A673 (cell line): ENCODE data around the gene SEMA5A. TPM values are rescaled to one million over a fixed set of nuclear protein-coding genes. Genes with fewer than 3 reads are reported as not detected.

Experiments used
- BruUV-seq: library from RNA; stranded (reverse); fragments of 400-500 nt; replicated peaks from 2 replicates; lab custom pipeline; 2021; lab: Mats Ljungman, UMichigan
- CTCF ChIA-PET: fragments of 300-600 bp; sonication (Branson Sonifier 250); formaldehyde crosslinking; loops from one replicate; lab custom pipeline; 2022; ENCODE audit warnings: antibody characterized with exemption; lab: Charles Lee
- POLR2A ChIA-PET: fragments of 300-600 bp; sonication (Branson Sonifier 250); formaldehyde crosslinking; loops from one replicate; lab custom pipeline; 2022; ENCODE audit warnings: antibody characterized with exemption; ENCODE audit not compliant: low non-redundant PET; lab: Charles Lee
- DNase-seq: peaks from one replicate; pipeline ENCODE4 v3.0.0-alpha.2; 2015; ENCODE audit warnings: low spot score
- H3K27ac ChIP-seq: fragments of 200-600 bp; sonication (generic); 2 replicates; pipeline ENCODE4 v1.5.1; 2016; ENCODE audit warnings: mixed run types, low read depth, mild to moderate bottlenecking, mixed read lengths, antibody characterized with exemption, low read length; ENCODE audit not compliant: poor library complexity, severe bottlenecking
- H3K27me3 ChIP-seq: fragments of 200-600 bp; sonication (generic); replicated peaks from 2 replicates; pipeline ENCODE4 v1.6.1; 2017; ENCODE audit warnings: mixed run types, low read depth, mild to moderate bottlenecking, mixed read lengths, antibody characterized with exemption, low read length; ENCODE audit not compliant: insufficient read depth, poor library complexity
- H3K36me3 ChIP-seq: fragments of 200-600 bp; sonication (generic); 2 replicates; pipeline ENCODE4 v1.6.1; 2016; ENCODE audit warnings: mixed run types, mild to moderate bottlenecking, mixed read lengths, antibody characterized with exemption, low read length; ENCODE audit not compliant: insufficient read depth, poor library complexity, severe bottlenecking
- H3K4me1 ChIP-seq: fragments of 200-600 bp; sonication (generic); 2 replicates; pipeline ENCODE4 v1.6.1; 2017; ENCODE audit warnings: mixed run types, mild to moderate bottlenecking, mixed read lengths, antibody characterized with exemption, low read length; ENCODE audit not compliant: insufficient read depth, poor library complexity, severe bottlenecking
- H3K4me3 ChIP-seq: fragments of 200-600 bp; sonication (generic); 2 replicates; pipeline ENCODE4 v1.5.1; 2016; ENCODE audit warnings: low read depth, mixed run types, mild to moderate bottlenecking, mixed read lengths, low read length; ENCODE audit not compliant: poor library complexity, severe bottlenecking
- H3K9me3 ChIP-seq: fragments of 200-600 bp; sonication (generic); 2 replicates; pipeline ENCODE4 v1.6.1; 2016; ENCODE audit warnings: mixed run types, low read depth, mild to moderate bottlenecking, mixed read lengths, antibody characterized with exemption, low read length; ENCODE audit not compliant: poor library complexity, severe bottlenecking
- EZH2 ChIP-seq: fragments of 200-600 bp; sonication (generic); IDR thresholded peaks from 2 replicates; pipeline ENCODE4 v1.6.1; 2017; ENCODE audit warnings: borderline replicate concordance, low read depth, mild to moderate bottlenecking, mixed read lengths, antibody characterized with exemption, low read length; ENCODE audit not compliant: poor library complexity, severe bottlenecking
- intact Hi-C: fragments of 100-400 bp; cut with micrococcal nuclease; formaldehyde crosslinking; loops from one replicate; pipeline ENCODE4 v1.10.0; 2022; ENCODE audit not compliant: unreplicated experiment
- total RNA-seq: library from RNA; stranded (reverse); gene quantifications from 2 replicates; pipeline ENCODE4 v1.2.3, GENCODE V29; 2021
- TF ChIP-seq, protein P1 (sequence below): fragments of 300-800, 200-600 bp; sonication (generic); conservative IDR thresholded peaks from 2 replicates; pipeline ENCODE4 v1.5.1; 2017; ENCODE audit warnings: low read depth, mild to moderate bottlenecking, antibody characterized with exemption, low read length, moderate library complexity, mixed read lengths

SEMA5A gene
- total RNA-seq, 1 experiment from 2014 or later = 0.17 TPM

DNA sequence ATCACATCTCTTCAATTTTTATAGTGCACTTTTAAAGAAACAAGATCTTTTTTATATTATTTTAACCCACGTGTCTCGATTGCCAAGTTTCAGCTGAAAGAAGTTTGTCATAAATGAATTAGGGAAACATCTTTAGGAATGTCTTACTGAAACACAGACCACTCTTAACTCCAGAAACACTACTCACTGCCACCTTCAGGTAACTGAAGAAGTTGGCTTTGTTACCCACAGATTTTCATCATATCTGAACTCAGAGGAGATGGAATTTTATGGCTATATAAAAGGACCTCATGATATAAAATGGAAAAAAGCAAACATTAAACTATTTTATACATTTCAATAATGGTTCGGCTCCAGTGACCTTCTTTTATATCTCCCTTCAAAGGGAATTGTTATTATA, 158.0 kb downstream of the SEMA5A start:
- DNase-seq = no peak
- H3K27me3 ChIP-seq = no peaks in the 10 kb centered on the region
- POLR2A ChIA-PET = no interaction called here
- BruUV-seq = no TSS peak
- no peak overlapping the region for H3K27ac ChIP-seq
- H3K9me3 ChIP-seq = no peaks in the 10 kb centered on the region
- CTCF ChIA-PET = no interaction called here
- H3K4me3 ChIP-seq = no peak overlapping the region
- H3K4me1 ChIP-seq = no peaks in the 10 kb centered on the region
- H3K36me3 ChIP-seq = no peaks in the 10 kb centered on the region
- intact Hi-C loops = no loop called here
- TF ChIP-seq, protein P1, sequence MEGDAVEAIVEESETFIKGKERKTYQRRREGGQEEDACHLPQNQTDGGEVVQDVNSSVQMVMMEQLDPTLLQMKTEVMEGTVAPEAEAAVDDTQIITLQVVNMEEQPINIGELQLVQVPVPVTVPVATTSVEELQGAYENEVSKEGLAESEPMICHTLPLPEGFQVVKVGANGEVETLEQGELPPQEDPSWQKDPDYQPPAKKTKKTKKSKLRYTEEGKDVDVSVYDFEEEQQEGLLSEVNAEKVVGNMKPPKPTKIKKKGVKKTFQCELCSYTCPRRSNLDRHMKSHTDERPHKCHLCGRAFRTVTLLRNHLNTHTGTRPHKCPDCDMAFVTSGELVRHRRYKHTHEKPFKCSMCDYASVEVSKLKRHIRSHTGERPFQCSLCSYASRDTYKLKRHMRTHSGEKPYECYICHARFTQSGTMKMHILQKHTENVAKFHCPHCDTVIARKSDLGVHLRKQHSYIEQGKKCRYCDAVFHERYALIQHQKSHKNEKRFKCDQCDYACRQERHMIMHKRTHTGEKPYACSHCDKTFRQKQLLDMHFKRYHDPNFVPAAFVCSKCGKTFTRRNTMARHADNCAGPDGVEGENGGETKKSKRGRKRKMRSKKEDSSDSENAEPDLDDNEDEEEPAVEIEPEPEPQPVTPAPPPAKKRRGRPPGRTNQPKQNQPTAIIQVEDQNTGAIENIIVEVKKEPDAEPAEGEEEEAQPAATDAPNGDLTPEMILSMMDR = no peak
- no peak for TF ChIP-seq EZH2

DNA sequence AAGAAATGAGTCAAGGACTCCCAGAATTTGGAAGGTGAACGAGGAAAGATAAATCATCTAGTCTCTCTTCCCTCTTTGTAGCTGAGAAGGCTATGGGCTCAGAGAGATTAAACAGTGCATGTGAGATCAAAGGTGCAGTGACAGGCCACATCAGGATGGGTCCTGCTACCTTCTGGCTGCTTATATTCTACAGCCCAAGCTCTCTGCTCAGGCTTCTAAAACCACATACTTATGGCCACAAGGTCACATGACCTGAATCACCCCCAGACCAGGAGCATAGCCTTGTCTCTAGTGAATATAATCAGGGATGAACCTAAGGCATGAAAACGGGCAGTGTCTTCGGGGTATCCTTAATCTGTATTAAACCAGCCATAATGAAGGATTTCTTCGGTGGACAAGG, 158.9 kb downstream of the SEMA5A start:
- TF ChIP-seq, protein P1 = no peak
- no peak for TF ChIP-seq EZH2
- no peaks in the 10 kb centered on the region for H3K27me3 ChIP-seq
- BruUV-seq = no TSS peak
- intact Hi-C loops = no loop called here
- H3K27ac ChIP-seq = no peak overlapping the region
- H3K36me3 ChIP-seq = no peaks in the 10 kb centered on the region
- H3K4me3 ChIP-seq = no peak overlapping the region
- POLR2A ChIA-PET = no interaction called here
- H3K9me3 ChIP-seq = no peaks in the 10 kb centered on the region
- no peaks in the 10 kb centered on the region for H3K4me1 ChIP-seq
- CTCF ChIA-PET = no interaction called here
- no peak for DNase-seq

DNA sequence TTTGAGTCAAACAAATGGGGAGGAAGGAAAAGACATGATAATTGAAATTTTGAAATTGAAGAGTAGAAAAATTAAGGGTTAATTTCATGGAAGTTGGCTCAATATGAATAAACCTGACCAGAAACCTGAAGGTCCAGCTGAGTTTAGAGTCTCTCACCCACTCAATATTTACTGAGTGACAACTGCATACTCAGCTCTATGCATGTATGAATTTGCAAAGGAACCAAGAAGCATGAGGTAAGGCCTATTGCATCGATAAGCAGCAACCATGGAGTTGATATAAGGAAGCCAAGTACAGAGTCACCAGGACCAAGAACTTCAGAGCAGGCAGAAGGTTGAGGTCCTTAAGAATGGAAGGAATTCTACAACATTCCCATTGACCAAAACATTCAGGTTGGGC, 163.4 kb downstream of the SEMA5A start:
- intact Hi-C loops = no loop called here
- no peaks in the 10 kb centered on the region for H3K36me3 ChIP-seq
- CTCF ChIA-PET = no interaction called here
- no peaks in the 10 kb centered on the region for H3K4me1 ChIP-seq
- H3K27ac ChIP-seq = no peak overlapping the region
- BruUV-seq = no TSS peak
- no peaks in the 10 kb centered on the region for H3K27me3 ChIP-seq
- H3K9me3 ChIP-seq = no peaks in the 10 kb centered on the region
- no peak overlapping the region for H3K4me3 ChIP-seq
- POLR2A ChIA-PET = no interaction called here
- DNase-seq = no peak
- no peak for TF ChIP-seq EZH2
- TF ChIP-seq, protein P1 = no peak
